Activated CD4-positive, alpha-beta T cell treated with anti-CD3 and anti-CD28 coated beads, Interleukin-2, amount 50 U/mL, for 48 hours (primary cell): Measurements from ENCODE around the gene ARHGAP24.
"Not testable (repeated sequence)": the region's sequence is repeated elsewhere in the genome, so short reads cannot be mapped to it uniquely, and the experiment has no call there.

Experiments
- DNase-seq, 2 experiments: peaks; one replicate each; pipeline ENCODE4 v3.0.0-alpha.2; 2020

Gene ARHGAP24

GRCh38 chr4:85932500-85933290 lies 457.7 kb downstream of the ARHGAP24 start:
- DNase-seq, result no peak

GRCh38 chr4:85933291-85933640 lies 458.3 kb downstream of the ARHGAP24 start:
- no peak for DNase-seq

GRCh38 chr4:85937507-85937906 lies 462.6 kb downstream of the ARHGAP24 start:
- DNase-seq, result no peak

GRCh38 chr4:85938062-85938461 lies 463.1 kb downstream of the ARHGAP24 start:
- no peak for DNase-seq

- DNase-seq, result no peak
Observed at GRCh38 chr4:85938902-85939301, 464.0 kb downstream of the ARHGAP24 start.

- no peak for DNase-seq
Observed at GRCh38 chr4:85939595-85939994, 464.6 kb downstream of the ARHGAP24 start.

- DNase-seq, result no peak
Observed at GRCh38 chr4:85940151-85940550, 465.2 kb downstream of the ARHGAP24 start.

GRCh38 chr4:85942107-85942506 lies 467.2 kb downstream of the ARHGAP24 start:
- no peak for DNase-seq

- no peak for DNase-seq
Observed at GRCh38 chr4:85946821-85947220, 471.9 kb downstream of the ARHGAP24 start.

- no peak for DNase-seq
Observed at GRCh38 chr4:85951099-85951498, 476.1 kb downstream of the ARHGAP24 start.

- no peak for DNase-seq
Observed at GRCh38 chr4:85952528-85952927, 477.6 kb downstream of the ARHGAP24 start.

GRCh38 chr4:85952972-85953650 lies 478.2 kb downstream of the ARHGAP24 start:
- DNase-seq, result no peak

- no peak for DNase-seq
Observed at GRCh38 chr4:85953651-85954018, 478.7 kb downstream of the ARHGAP24 start.

- no peak for DNase-seq
Observed at GRCh38 chr4:85955620-85956292, 480.8 kb downstream of the ARHGAP24 start.

GRCh38 chr4:85956293-85956945 lies 481.5 kb downstream of the ARHGAP24 start:
- no peak for DNase-seq

GRCh38 chr4:85961887-85962286 lies 486.9 kb downstream of the ARHGAP24 start:
- DNase-seq, result no peak

- DNase-seq, result no peak
Observed at GRCh38 chr4:85963231-85963630, 488.3 kb downstream of the ARHGAP24 start.

GRCh38 chr4:85964298-85964697 lies 489.3 kb downstream of the ARHGAP24 start:
- no peak for DNase-seq

GRCh38 chr4:85965017-85965416 lies 490.1 kb downstream of the ARHGAP24 start:
- not testable (repeated sequence) for DNase-seq

GRCh38 chr4:85965529-85965928 lies 490.6 kb downstream of the ARHGAP24 start:
- no peak for DNase-seq

- no peak for DNase-seq
Observed at GRCh38 chr4:85966373-85966772, 491.4 kb downstream of the ARHGAP24 start.

GRCh38 chr4:85967872-85968271 lies 492.9 kb downstream of the ARHGAP24 start:
- no peak for DNase-seq
